GM13976 (cell line): ENCODE data around the gene CPS1.

Experiments
- DNase-seq: peaks from one replicate; pipeline ENCODE4 v3.0.0; 2012; ENCODE audit warnings: low spot score
- CTCF ChIP-seq: IDR thresholded peaks from 2 replicates; pipeline ENCODE4 v1.5.1; 2012; ENCODE audit warnings: borderline replicate concordance, mild to moderate bottlenecking; ENCODE audit not compliant: insufficient read depth; ENCODE audit errors: extremely low read depth, missing control alignments, control extremely low read depth
- in situ Hi-C: fragments of 300-500 bp; cut with MboI; formaldehyde crosslinking; loops from one replicate; pipeline ENCODE4 v1.12.0; 2022; ENCODE audit warnings: low sequenced_read_pairs, mixed read lengths, inconsistent platforms; ENCODE audit not compliant: unreplicated experiment

Gene CPS1

GRCh38 chr2:210630873-210631560 is 74.6 kb downstream of the CPS1 start:
- no peak for DNase-seq
- TF ChIP-seq CTCF = no peak
- in situ Hi-C loops = no loop called here

- no peak for DNase-seq
- TF ChIP-seq CTCF = no peak
- in situ Hi-C loops = no loop called here
Observed at GRCh38 chr2:210633699-210634098, 77.3 kb downstream of the CPS1 start.

- no peak for DNase-seq
- in situ Hi-C loops = no loop called here
- no peak for TF ChIP-seq CTCF
Observed at GRCh38 chr2:210635257-210635656, 78.9 kb downstream of the CPS1 start.

- DNase-seq = no peak
- in situ Hi-C loops = no loop called here
- no peak for TF ChIP-seq CTCF
Observed at GRCh38 chr2:210642333-210642732, 85.9 kb downstream of the CPS1 start.

- in situ Hi-C loops = no loop called here
- no peak for DNase-seq
- no peak for TF ChIP-seq CTCF
Observed at GRCh38 chr2:210647151-210647550, 90.8 kb downstream of the CPS1 start.

- no peak for DNase-seq
- in situ Hi-C loops = no loop called here
- TF ChIP-seq CTCF = no peak
Observed at GRCh38 chr2:210654091-210654490, 97.7 kb downstream of the CPS1 start.
